NOMO-1 (cell line): ENCODE data around the gene GCSH.

Experiments used
- DNase-seq, 2 experiments: peaks; one replicate each; lab custom pipeline; 2025; ENCODE audit not compliant: unreplicated experiment in 2 of 2; lab: John Stamatoyannopoulos, UW

Gene GCSH

GRCh38 chr16:81060576-81061306 lies 35.5 kb downstream of the GCSH start:
- no peak for DNase-seq

- DNase-seq, result no peak
These were observed 42.4 kb downstream of the GCSH start for GRCh38 chr16:81053761-81054160.

- no peak for DNase-seq
These were observed 53.4 kb downstream of the GCSH start for GRCh38 chr16:81042821-81043220.

- DNase-seq, result no peak
These were observed 54.5 kb downstream of the GCSH start for GRCh38 chr16:81041696-81042095.

GRCh38 chr16:81040842-81041241 lies 55.4 kb downstream of the GCSH start:
- no peak for DNase-seq

- no peak for DNase-seq
These were observed 56.1 kb downstream of the GCSH start for GRCh38 chr16:81040131-81040530.

GRCh38 chr16:81036751-81037350 lies 59.3 kb downstream of the GCSH start:
- DNase-seq, result peak; percentile 2 to 9

- DNase-seq, result peak in 1 of 2 experiments; percentile 11
These were observed 60.0 kb downstream of the GCSH start for GRCh38 chr16:81035975-81036750.

- peak; percentile 67 to 89 for DNase-seq
These were observed 60.7 kb downstream of the GCSH start, which contains the start of gene ATMIN for GRCh38 chr16:81035398-81035974. ATMIN (plus strand) TSS chr16:81035842; CDS start chr16:81035871, 29 bp downstream.
